H1 (cell line): Measurements from ENCODE around the gene GPR39. TPM values are rescaled to one million over a fixed set of nuclear protein-coding genes. Genes with fewer than 3 reads are reported as not detected.

ENCODE experiments used
- CTCF ChIA-PET: fragments of 300-600 bp; sonication (Branson Sonifier 250); formaldehyde crosslinking; loops from one replicate; lab custom pipeline; 2021; ENCODE audit not compliant: partially characterized antibody; lab: Charles Lee
- POLR2A ChIA-PET: fragments of 300-600 bp; sonication (Branson Sonifier 250); formaldehyde crosslinking; loops from one replicate; lab custom pipeline; 2021; ENCODE audit warnings: inconsistent platforms; ENCODE audit not compliant: partially characterized antibody; lab: Charles Lee
- DNase-seq, 2 experiments: peaks; one replicate each; pipeline versions ENCODE4 v3.0.0 to v3.0.0-alpha.2; 2010 to 2022; ENCODE audit warnings: low spot score in 2 of 2, low read depth in 1 of 2, mixed read lengths in 1 of 2
- FAIRE-seq: peaks from 2 replicates; lab custom pipeline; 2011; peaks lifted over from hg19 to GRCh38; lab: Jason Lieb, UNC
- H2AFZ ChIP-seq: 2 replicates; pipeline ENCODE4 v1.8.1; 2012; ENCODE audit warnings: low read length, inconsistent platforms
- H2AK5ac ChIP-seq: 2 replicates; pipeline ENCODE4 v1.6.1; 2013; ENCODE audit warnings: low read depth, low read length
- H2BK120ac ChIP-seq: replicated peaks from 2 replicates; pipeline ENCODE3; 2013; ENCODE audit warnings: low read depth, low read length, inconsistent platforms
- H2BK12ac ChIP-seq: 2 replicates; pipeline ENCODE4 v1.6.1; 2013; ENCODE audit warnings: low read depth, low read length
- H2BK15ac ChIP-seq: 2 replicates; pipeline ENCODE4 v1.6.1; 2013; ENCODE audit warnings: low read length
- H2BK20ac ChIP-seq: 2 replicates; pipeline ENCODE4 v1.6.1; 2013; ENCODE audit warnings: low read length
- H2BK5ac ChIP-seq: 2 replicates; pipeline ENCODE4 v1.6.1; 2013; ENCODE audit warnings: low read depth, low read length
- H3K14ac ChIP-seq: 2 replicates; pipeline ENCODE4 v1.6.1; 2013; ENCODE audit warnings: inconsistent platforms; ENCODE audit not compliant: insufficient read length
- H3K18ac ChIP-seq: 2 replicates; pipeline ENCODE4 v1.6.1; 2013; ENCODE audit warnings: low read length; ENCODE audit errors: extremely low read depth
- H3K23ac ChIP-seq: 2 replicates; pipeline ENCODE4 v1.6.1; 2013; ENCODE audit warnings: inconsistent platforms; ENCODE audit not compliant: insufficient read length
- H3K23me2 ChIP-seq: 2 replicates; pipeline ENCODE4 v1.6.1; 2013; ENCODE audit warnings: low read depth, low read length
- H3K27ac ChIP-seq: 2 replicates; pipeline ENCODE4 v1.6.1; 2011; ENCODE audit warnings: low read depth, low read length, inconsistent platforms
- H3K27me3 ChIP-seq, 4 experiments: replicated peaks in 1 of 4; 1 replicate in 1 of 4; 2 replicates in 3 of 4; pipeline versions ENCODE4 v1.6.1 to v1.8.1; 2011 to 2013; ENCODE audit warnings: low read length in 3 of 4, mild to moderate bottlenecking in 3 of 4, inconsistent platforms in 2 of 4, mixed read lengths in 2 of 4, moderate library complexity in 1 of 4; ENCODE audit not compliant: control insufficient read depth in 3 of 4, insufficient read depth in 3 of 4; ENCODE audit errors: extremely low read depth in 1 of 4
- H3K36me3 ChIP-seq, 4 experiments: 2 replicates each; pipeline versions ENCODE4 v1.6.1 to v1.8.1; 2011 to 2013; ENCODE audit warnings: mild to moderate bottlenecking in 4 of 4, low read length in 3 of 4, moderate library complexity in 2 of 4, control low read depth in 1 of 4, inconsistent platforms in 1 of 4; ENCODE audit not compliant: insufficient read depth in 4 of 4, control insufficient read depth in 2 of 4
- H3K4ac ChIP-seq: replicated peaks from 2 replicates; pipeline ENCODE3; 2013; ENCODE audit warnings: low read length, low read depth, mixed read lengths, inconsistent platforms; ENCODE audit not compliant: insufficient read length
- H3K4me1 ChIP-seq, 4 experiments: replicated peaks in 1 of 4; 1 replicate in 1 of 4; 2 replicates in 3 of 4; pipeline versions ENCODE4 v1.6.1 to v1.8.1; 2011 to 2013; ENCODE audit warnings: low read length in 3 of 4, inconsistent platforms in 2 of 4, mixed read lengths in 1 of 4; ENCODE audit not compliant: insufficient read depth in 4 of 4, control insufficient read depth in 3 of 4
- H3K4me2 ChIP-seq, 2 experiments: 2 replicates each; pipeline versions ENCODE4 v1.6.1 to v1.8.1; 2011 to 2013; ENCODE audit warnings: low read depth in 2 of 2, low read length in 2 of 2, control low read depth in 1 of 2, inconsistent platforms in 1 of 2, mild to moderate bottlenecking in 1 of 2; ENCODE audit not compliant: insufficient read depth in 1 of 2
- H3K4me3 ChIP-seq, 4 experiments: fragments of 200-600, 300-600 bp in 1 of 4; sonication (generic), shearing (Covaris generic), sonication (Bioruptor Twin) in 1 of 4; 2 replicates each; pipeline versions ENCODE4 v1.5.1 to v1.8.1; 2011 to 2016; ENCODE audit warnings: low read length in 4 of 4, low read depth in 3 of 4, control low read depth in 2 of 4, inconsistent platforms in 2 of 4, mild to moderate bottlenecking in 2 of 4, mixed read lengths in 1 of 4, moderate library complexity in 1 of 4; ENCODE audit not compliant: insufficient read depth in 2 of 4; ENCODE audit errors: extremely low read depth in 1 of 4
- H3K56ac ChIP-seq: replicated peaks from 2 replicates; pipeline ENCODE3; 2013; ENCODE audit warnings: low read depth, mild to moderate bottlenecking, mixed read lengths, low read length, inconsistent platforms; ENCODE audit not compliant: insufficient read length
- H3K79me1 ChIP-seq: 2 replicates; pipeline ENCODE4 v1.6.1; 2013; ENCODE audit warnings: low read depth, low read length, control low read depth
- H3K79me2 ChIP-seq, 2 experiments: 2 replicates each; pipeline versions ENCODE4 v1.6.1 to v1.8.1; 2012 to 2013; ENCODE audit warnings: low read length in 2 of 2, mild to moderate bottlenecking in 2 of 2, inconsistent platforms in 1 of 2; ENCODE audit not compliant: insufficient read depth in 2 of 2, control insufficient read depth in 1 of 2
- H3K9ac ChIP-seq, 4 experiments: replicated peaks in 1 of 4; 1 replicate in 1 of 4; 2 replicates in 3 of 4; pipeline versions ENCODE4 v1.6.1 to v1.8.1; 2011 to 2013; ENCODE audit warnings: low read depth in 3 of 4, low read length in 3 of 4, control low read depth in 2 of 4, mild to moderate bottlenecking in 2 of 4, moderate library complexity in 2 of 4, inconsistent platforms in 1 of 4; ENCODE audit errors: extremely low read depth in 1 of 4
- H3K9me3 ChIP-seq, 2 experiments: 2 replicates each; pipeline versions ENCODE4 v1.6.1 to v1.8.1; 2012 to 2013; ENCODE audit warnings: mild to moderate bottlenecking in 2 of 2, moderate library complexity in 2 of 2, control low read depth in 1 of 2, inconsistent platforms in 1 of 2, low read depth in 1 of 2, low read length in 1 of 2, mixed read lengths in 1 of 2; ENCODE audit not compliant: insufficient read depth in 2 of 2
- H4K20me1 ChIP-seq, 2 experiments: replicated peaks in 1 of 2; 2 replicates each; pipeline versions ENCODE3 to v1.8.1; 2011 to 2013; ENCODE audit warnings: inconsistent platforms in 2 of 2, low read length in 2 of 2, mild to moderate bottlenecking in 1 of 2; ENCODE audit not compliant: insufficient read depth in 2 of 2, control insufficient read depth in 1 of 2
- H4K5ac ChIP-seq: 2 replicates; pipeline ENCODE4 v1.6.1; 2013; ENCODE audit warnings: low read length, low read depth, mixed read lengths, inconsistent platforms; ENCODE audit not compliant: insufficient read length
- H4K8ac ChIP-seq: 2 replicates; pipeline ENCODE4 v1.8.0; 2013; ENCODE audit warnings: mild to moderate bottlenecking, moderate library complexity, low read length, inconsistent platforms; ENCODE audit not compliant: insufficient read depth; ENCODE audit errors: extremely low read depth
- H4K91ac ChIP-seq: replicated peaks from 2 replicates; pipeline ENCODE3; 2013; ENCODE audit warnings: low read length, mixed read lengths, inconsistent platforms; ENCODE audit not compliant: insufficient read length
- CBX5 ChIP-seq: fragments of 300-800, 300-1000 bp; sonication (generic); IDR thresholded peaks from 2 replicates; pipeline ENCODE4 v1.7.1; 2016; ENCODE audit warnings: antibody characterized with exemption, low read length, low read depth
- CHD1 ChIP-seq: IDR thresholded peaks from 2 replicates; pipeline ENCODE4 v1.6.1; 2012; ENCODE audit warnings: low read depth, low read length, improper control_type of control experiment
- FOSL1 ChIP-seq: IDR thresholded peaks from 2 replicates; pipeline ENCODE4 v1.6.1; 2011; ENCODE audit warnings: mild to moderate bottlenecking, low read depth, low read length, moderate library complexity; ENCODE audit not compliant: insufficient read depth
- GABPA ChIP-seq: IDR thresholded peaks from 2 replicates; pipeline ENCODE4 v1.6.1; 2011; ENCODE audit warnings: mild to moderate bottlenecking, low read length, moderate library complexity, borderline replicate concordance; ENCODE audit not compliant: insufficient read depth
- RNF2 ChIP-seq: fragments of 200-900, 300-1000 bp; sonication (generic); IDR thresholded peaks from 2 replicates; pipeline ENCODE4 v1.7.1; 2016; ENCODE audit warnings: borderline replicate concordance, low read depth, mild to moderate bottlenecking, antibody characterized with exemption, low read length; ENCODE audit not compliant: poor library complexity, severe bottlenecking; ENCODE audit errors: missing control alignments
- SIX5 ChIP-seq: IDR thresholded peaks from 2 replicates; pipeline ENCODE4 v1.6.1; 2011; ENCODE audit warnings: mild to moderate bottlenecking, low read depth, low read length
- TBP ChIP-seq: IDR thresholded peaks from 2 replicates; pipeline ENCODE4 v1.6.1; 2011; ENCODE audit warnings: low read depth, low read length, improper control_type of control experiment
- WGBS, 2 experiments: shearing (Covaris generic) in 1 of 2; methylation state at CpG; one replicate each; pipeline versions ENCODE4 v1.1.6 to v1.1.7; 2013 to 2015; ENCODE audit warnings: low lambda C conversion rate in 2 of 2, mixed read lengths in 2 of 2, inconsistent platforms in 1 of 2, low coverage in 1 of 2, missing lambda C conversion rate in 1 of 2; ENCODE audit not compliant: insufficient replicate concordance in 2 of 2, insufficient coverage in 1 of 2, insufficient read length in 1 of 2; ENCODE audit errors: extremely low coverage in 1 of 2, missing lambda C conversion rate in 1 of 2; 5-methylcytosine and 5-hydroxymethylcytosine counted together
- polyA plus RNA-seq, 7 experiments: library from polyadenylated mRNA; depleted of rRNA in 3 of 7; stranded (reverse) in 5 of 7; unstranded in 2 of 7; fragments of >200 nt in 5 of 7; fragments of 200-250 nt in 2 of 7; gene quantifications; 1 replicate in 5 of 7; 2 replicates in 1 of 7; 4 replicates in 1 of 7; pipeline versions ENCODE4 v1.2.1 to v1.2.3, GENCODE V29; 2011 to 2013; ENCODE audit warnings: missing spikeins in 2 of 7, mixed read lengths in 2 of 7
- total RNA-seq: library from RNA; stranded (reverse); fragmentation: NEBNext Ultra II Directional; extraction: Animal tissue kit (Norgen Biotek cat#: 25700); gene quantifications from 2 replicates; pipeline ENCODE4 v1.2.1, GENCODE V29; 2021
- TF ChIP-seq, protein P1 (sequence below): IDR thresholded peaks from 2 replicates; pipeline ENCODE4 v1.6.1; 2012; ENCODE audit warnings: low read length, inconsistent platforms
- TF ChIP-seq, protein P2 (sequence below): IDR thresholded peaks from 2 replicates; pipeline ENCODE4 v1.6.1; 2011; ENCODE audit warnings: low read depth, mild to moderate bottlenecking, low read length; ENCODE audit not compliant: insufficient read depth

Gene GPR39
- total and polyA plus RNA-seq, 2 of the 8 experiments (the other 6 are each of a cell fraction or from before 2014, with no cell fraction given): 0.63 to 2.7 TPM

DNA sequence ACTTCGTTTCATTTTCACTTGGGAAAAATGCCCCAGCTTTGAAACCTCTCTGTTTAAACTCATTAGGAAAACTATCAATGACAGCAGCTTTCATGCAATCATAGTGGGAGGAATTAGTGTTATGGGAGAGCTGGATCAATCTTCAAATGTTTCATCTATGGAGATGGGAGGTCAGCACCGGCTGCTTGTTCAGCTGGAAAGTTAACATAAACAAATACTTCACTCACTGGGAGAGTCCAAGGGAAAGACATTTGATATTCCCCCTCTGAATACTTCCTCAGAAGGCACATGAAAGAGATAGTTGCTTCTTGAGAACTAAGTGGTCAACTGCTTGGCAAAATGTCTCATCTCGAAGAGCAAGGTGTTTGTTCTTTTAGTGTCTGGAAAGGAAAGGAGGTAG, 246.1 kb downstream of the GPR39 start:
- POLR2A ChIA-PET: no interaction called here
- Histone ChIP-seq H2BK20ac (no peak overlapping the region), H4K91ac (no peak overlapping the region), H3K56ac (no peak overlapping the region), H3K9me3 (no peaks in the 10 kb centered on the region), H3K79me2 (no peaks in the 10 kb centered on the region), H2BK15ac (no peak overlapping the region), H3K27ac (no peak overlapping the region), H4K20me1 (no peaks in the 10 kb centered on the region), H3K18ac (no peak overlapping the region), H3K23me2 (no peaks in the 10 kb centered on the region), H4K8ac (no peak overlapping the region), H2BK12ac (no peak overlapping the region), H3K4me3 (no peak overlapping the region), H2BK120ac (no peak overlapping the region), H3K27me3 (peaks cover 2 to 8% (median 5%) of the 10 kb centered on the region in 4 experiments), H3K4me1 (no peaks in the 10 kb centered on the region; a peak in 1 of 7 replicates), H2AFZ (no peak overlapping the region), H3K23ac (no peak overlapping the region), H3K4ac (no peak overlapping the region), H4K5ac (no peak overlapping the region), H3K9ac (no peak overlapping the region), H3K4me2 (no peak overlapping the region), H3K14ac (no peak overlapping the region), H2BK5ac (no peak overlapping the region), H3K79me1 (no peaks in the 10 kb centered on the region), H3K36me3 (no peaks in the 10 kb centered on the region; a peak in 1 of 8 replicates), H2AK5ac (no peak overlapping the region)
- DNase-seq: no peak
- no peak for FAIRE-seq
- CTCF ChIA-PET: interaction anchor here (0.7 kb wide), 1 partner anchor 10 kb away, joined by 3 read pairs; no protein-coding TSS in a partner anchor
- WGBS, 2 experiments: 91% methylated on average over 3 of the region's 3 CpGs; no CpG with 5 or more reads in 1 of the 2 experiments
- TF ChIP-seq CHD1: no peak
- no peak for TF ChIP-seq CBX5
- TF ChIP-seq GABPA: no peak
- TF ChIP-seq SIX5: no peak
- TF ChIP-seq, protein P1, sequence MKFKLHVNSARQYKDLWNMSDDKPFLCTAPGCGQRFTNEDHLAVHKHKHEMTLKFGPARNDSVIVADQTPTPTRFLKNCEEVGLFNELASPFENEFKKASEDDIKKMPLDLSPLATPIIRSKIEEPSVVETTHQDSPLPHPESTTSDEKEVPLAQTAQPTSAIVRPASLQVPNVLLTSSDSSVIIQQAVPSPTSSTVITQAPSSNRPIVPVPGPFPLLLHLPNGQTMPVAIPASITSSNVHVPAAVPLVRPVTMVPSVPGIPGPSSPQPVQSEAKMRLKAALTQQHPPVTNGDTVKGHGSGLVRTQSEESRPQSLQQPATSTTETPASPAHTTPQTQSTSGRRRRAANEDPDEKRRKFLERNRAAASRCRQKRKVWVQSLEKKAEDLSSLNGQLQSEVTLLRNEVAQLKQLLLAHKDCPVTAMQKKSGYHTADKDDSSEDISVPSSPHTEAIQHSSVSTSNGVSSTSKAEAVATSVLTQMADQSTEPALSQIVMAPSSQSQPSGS: no peak
- no peak for TF ChIP-seq RNF2
- TF ChIP-seq TBP: no peak
- TF ChIP-seq FOSL1: no peak
- TF ChIP-seq, protein P2, sequence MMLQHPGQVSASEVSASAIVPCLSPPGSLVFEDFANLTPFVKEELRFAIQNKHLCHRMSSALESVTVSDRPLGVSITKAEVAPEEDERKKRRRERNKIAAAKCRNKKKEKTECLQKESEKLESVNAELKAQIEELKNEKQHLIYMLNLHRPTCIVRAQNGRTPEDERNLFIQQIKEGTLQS: no peak
